ENCODE data around the gene FBXO42. TPM values are rescaled to one million over a fixed set of nuclear protein-coding genes. Genes with fewer than 3 reads are reported as not detected.
"Not testable (repeated sequence)": the region's sequence is repeated elsewhere in the genome, so short reads cannot be mapped to it uniquely, and the experiment has no call there.

Gene FBXO42
- total and polyA plus RNA-seq, 2 of the 8 experiments (the other 6 are each of a cell fraction or from before 2014, with no cell fraction given): 15.1 to 17.0 TPM

- H3K14ac ChIP-seq (ENCODE audit: insufficient read length); H3K79me1 ChIP-seq (ENCODE audit: low read depth, low read length); H4K20me1 ChIP-seq (replicated peaks in 1 of 2; ENCODE audit: control insufficient read depth in 1 of 2, insufficient read depth in 2 of 2, low read length in 2 of 2); H4K5ac ChIP-seq (ENCODE audit: insufficient read length, low read depth, low read length); H3K9me3 ChIP-seq (ENCODE audit: insufficient read depth in 2 of 2, low read depth in 1 of 2, low read length in 1 of 2); H2BK15ac ChIP-seq (ENCODE audit: low read length); H2BK5ac ChIP-seq (ENCODE audit: low read depth, low read length); H3K18ac ChIP-seq (ENCODE audit: extremely low read depth, low read length); H3K9ac ChIP-seq (replicated peaks in 1 of 4; ENCODE audit: extremely low read depth in 1 of 4, low read depth in 3 of 4, low read length in 3 of 4); FAIRE-seq; H4K91ac ChIP-seq (replicated peaks; ENCODE audit: insufficient read length, low read length); H3K4me2 ChIP-seq (ENCODE audit: insufficient read depth in 1 of 2, low read depth in 2 of 2, low read length in 2 of 2); H3K56ac ChIP-seq (replicated peaks; ENCODE audit: insufficient read length, low read depth, low read length); H3K4me3 ChIP-seq (ENCODE audit: extremely low read depth in 1 of 4, insufficient read depth in 2 of 4, low read depth in 3 of 4, low read length in 4 of 4); H3K4ac ChIP-seq (replicated peaks; ENCODE audit: insufficient read length, low read depth, low read length); H3K79me2 ChIP-seq (ENCODE audit: control insufficient read depth in 1 of 2, insufficient read depth in 2 of 2, low read length in 2 of 2); H2BK12ac ChIP-seq (ENCODE audit: low read depth, low read length); H2BK20ac ChIP-seq (ENCODE audit: low read length); H2AK5ac ChIP-seq (ENCODE audit: low read depth, low read length); H3K27ac ChIP-seq (ENCODE audit: low read depth, low read length); DNase-seq (ENCODE audit: low read depth in 1 of 2, low spot score in 2 of 2); H2AFZ ChIP-seq (ENCODE audit: low read length); H3K23ac ChIP-seq (ENCODE audit: insufficient read length); H4K8ac ChIP-seq (ENCODE audit: extremely low read depth, insufficient read depth, low read length); H3K36me3 ChIP-seq (ENCODE audit: control insufficient read depth in 2 of 4, insufficient read depth in 4 of 4, low read length in 3 of 4); H2BK120ac ChIP-seq (replicated peaks; ENCODE audit: low read depth, low read length): not testable (repeated sequence)
- peaks cover 14 to 40% (median 29%) of the 10 kb centered on the region in 4 experiments for H3K27me3 ChIP-seq (replicated peaks in 1 of 4; ENCODE audit: control insufficient read depth in 3 of 4, extremely low read depth in 1 of 4, insufficient read depth in 3 of 4, low read length in 3 of 4)
- ChIA-PET CTCF (ENCODE audit: partially characterized antibody) (interaction anchor here (0.7 to 3.8 kb wide), 4 partner anchors 13 to 140 kb away, joined by 3 to 21 read pairs (median 4); no protein-coding TSS in a partner anchor), POLR2A (ENCODE audit: partially characterized antibody) (interaction anchor here (1.2 kb wide), 2 partner anchors 10 to 14 kb away, joined by 4 read pairs; no protein-coding TSS in a partner anchor)
- peaks cover 16% of the 10 kb centered on the region for H3K23me2 ChIP-seq (ENCODE audit: low read depth, low read length)
- peaks cover 0 to 15% (median 10%) of the 10 kb centered on the region in 4 experiments; a peak in 5 of 7 replicates for H3K4me1 ChIP-seq (replicated peaks in 1 of 4; ENCODE audit: control insufficient read depth in 3 of 4, insufficient read depth in 4 of 4, low read length in 3 of 4)
- 93% methylated on average over 14 of the region's 14 CpGs; no CpG with 5 or more reads in 1 of the 2 experiments for WGBS, 2 experiments (ENCODE audit: extremely low coverage in 1 of 2, insufficient coverage in 1 of 2, insufficient read length in 1 of 2, insufficient replicate concordance in 2 of 2, low coverage in 1 of 2, low lambda C conversion rate in 2 of 2, missing lambda C conversion rate in 1 of 2)
These were observed 129.6 kb downstream of the FBXO42 start for GRCh38 chr1:16222716-16223115.
